Peyer's patch (tissue), 4 donors: ENCODE measurements around the gene PSMD14. TPM values are rescaled to one million over a fixed set of nuclear protein-coding genes. Genes with fewer than 3 reads are reported as not detected.
"Not testable (repeated sequence)": the region's sequence is repeated elsewhere in the genome, so short reads cannot be mapped to it uniquely, and the experiment has no call there.

Experiments used
- DNase-seq, 3 donors: peaks; one replicate each; pipeline ENCODE4 v3.0.0-alpha.2; 2017 to 2019
- H3K27ac ChIP-seq, 4 donors: fragments of 200-600 bp; sonication (generic); one replicate each; pipeline ENCODE4 v1.5.1; 2016 to 2019
- H3K27me3 ChIP-seq, 2 donors: fragments of 200-600 bp; sonication (generic); one replicate each; pipeline ENCODE4 v1.5.1; 2019
- H3K36me3 ChIP-seq, 3 donors: fragments of 200-600 bp; sonication (generic); one replicate each; pipeline ENCODE4 v1.5.1; 2016 to 2019
- H3K4me1 ChIP-seq, 4 donors: fragments of 200-600 bp; sonication (generic); one replicate each; pipeline ENCODE4 v1.5.1; 2016 to 2019
- H3K4me3 ChIP-seq, 4 donors: fragments of 200-600 bp; sonication (generic); 1 replicate in 3 of 4; 2 replicates in 1 of 4; pipeline ENCODE4 v1.5.1; 2016 to 2019; ENCODE audit warnings: mild to moderate bottlenecking in 1 of 4
- H3K9me3 ChIP-seq, 4 donors: fragments of 200-600 bp; sonication (generic); one replicate each; pipeline ENCODE4 v1.5.1; 2016 to 2019; ENCODE audit warnings: mild to moderate bottlenecking in 1 of 4
- CTCF ChIP-seq, 6 experiments: fragments of 450-650 bp in 4 of 6; fragments of 200-600 bp in 2 of 6; sonication (generic) in 1 of 6; IDR thresholded peaks; one replicate each; pipeline ENCODE4 v1.5.1; 2017 to 2019; ENCODE audit warnings: antibody characterized with exemption in 6 of 6, mild to moderate bottlenecking in 3 of 6, moderate library complexity in 1 of 6
- POLR2A ChIP-seq, 2 donors: fragments of 450-650 bp; IDR thresholded peaks; one replicate each; pipeline ENCODE4 v1.5.1; 2017; ENCODE audit warnings: antibody characterized with exemption in 2 of 2, mild to moderate bottlenecking in 2 of 2, moderate library complexity in 2 of 2
- total RNA-seq, 4 donors: library from RNA; depleted of rRNA; stranded (reverse); fragments of >200 nt; gene quantifications; one replicate each; pipeline ENCODE4 v1.1.0, GENCODE V29; 2016

The PSMD14 gene
- total RNA-seq, 4 donors from 2014 or later, result 22.3 to 35.1 (median 24.6) TPM

GRCh38 chr2:161327582-161327981 lies 19.4 kb downstream of the PSMD14 start:
- Histone ChIP-seq H3K27ac (no peak overlapping the region), H3K9me3 (no peaks in the 10 kb centered on the region), H3K27me3 (no peaks in the 10 kb centered on the region), H3K36me3 (peaks cover 0 to 3% (median 0%) of the 10 kb centered on the region in 3 donors), H3K4me3 (no peak overlapping the region), H3K4me1 (no peaks in the 10 kb centered on the region)
- TF ChIP-seq POLR2A (IDR thresholded peaks at IDR 0.05), result no peak
- no peak for DNase-seq

GRCh38 chr2:161332371-161332967 lies 24.2 kb downstream of the PSMD14 start:
- no peaks in the 10 kb centered on the region for H3K36me3 ChIP-seq
- TF ChIP-seq POLR2A (IDR thresholded peaks at IDR 0.05), result no peak
- no peak for TF ChIP-seq CTCF (IDR thresholded peaks at IDR 0.05)
- no peak overlapping the region for H3K27ac ChIP-seq
- H3K9me3 ChIP-seq, result no peaks in the 10 kb centered on the region
- H3K27me3 ChIP-seq, result no peaks in the 10 kb centered on the region
- no peaks in the 10 kb centered on the region for H3K4me1 ChIP-seq
- no peak for DNase-seq
- no peak overlapping the region for H3K4me3 ChIP-seq

DNA sequence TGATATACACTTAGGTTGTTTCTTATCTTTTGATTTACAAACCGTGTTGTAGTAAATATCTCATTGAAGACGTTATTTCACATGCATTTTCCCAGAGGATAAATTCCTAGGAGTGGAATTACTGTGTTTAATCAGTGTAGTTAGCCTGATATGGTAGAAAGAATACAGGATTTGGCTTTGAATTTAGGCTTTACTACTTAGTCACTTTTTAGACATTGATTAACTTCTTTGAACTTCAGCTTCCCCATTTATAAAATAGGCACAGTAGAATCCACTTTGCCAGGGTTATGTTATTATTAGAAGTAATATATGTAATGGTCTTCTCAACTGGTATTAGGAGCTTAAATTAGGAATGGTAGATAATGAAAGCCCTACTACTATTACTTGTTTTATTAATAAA lies 27.4 kb downstream of the PSMD14 start:
- TF ChIP-seq POLR2A (IDR thresholded peaks at IDR 0.05), result no peak
- TF ChIP-seq CTCF (IDR thresholded peaks at IDR 0.05), result no peak
- no peak for DNase-seq
- Histone ChIP-seq H3K9me3 (no peaks in the 10 kb centered on the region), H3K4me3 (no peak overlapping the region), H3K4me1 (no peaks in the 10 kb centered on the region), H3K27me3 (no peaks in the 10 kb centered on the region), H3K36me3 (no peaks in the 10 kb centered on the region), H3K27ac (no peak overlapping the region)

DNA sequence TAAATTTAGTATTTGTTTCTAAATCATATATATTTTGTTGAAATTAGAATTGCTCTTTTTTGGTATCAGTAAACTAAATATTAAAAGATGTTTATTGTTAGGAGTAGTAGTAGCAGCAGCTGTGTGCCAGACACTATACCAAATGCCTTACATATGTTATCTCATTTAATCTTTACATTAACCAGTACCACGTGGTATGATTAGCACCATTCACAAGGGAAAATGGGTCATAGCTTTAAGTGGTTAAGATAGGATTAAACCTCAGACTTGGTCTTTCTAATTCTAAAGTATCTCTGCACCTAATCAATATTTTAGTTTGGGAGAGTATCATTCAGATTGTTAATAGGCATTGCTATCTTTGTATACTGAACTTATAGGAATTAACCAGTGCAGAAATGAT lies 29.0 kb downstream of the PSMD14 start:
- TF ChIP-seq CTCF (IDR thresholded peaks at IDR 0.05) (no peak), POLR2A (IDR thresholded peaks at IDR 0.05) (no peak)
- H3K9me3 ChIP-seq, result no peaks in the 10 kb centered on the region
- no peaks in the 10 kb centered on the region for H3K4me1 ChIP-seq
- H3K27ac ChIP-seq, result no peak overlapping the region
- no peaks in the 10 kb centered on the region for H3K36me3 ChIP-seq
- no peaks in the 10 kb centered on the region for H3K27me3 ChIP-seq
- H3K4me3 ChIP-seq, result no peak overlapping the region
- no peak for DNase-seq

GRCh38 chr2:161339532-161339931 lies 31.3 kb downstream of the PSMD14 start:
- not testable (repeated sequence) for H3K27ac ChIP-seq, H3K27me3 ChIP-seq, DNase-seq, H3K4me1 ChIP-seq, H3K9me3 ChIP-seq, H3K36me3 ChIP-seq, H3K4me3 ChIP-seq

GRCh38 chr2:161340930-161341413 lies 32.7 kb downstream of the PSMD14 start:
- not testable (repeated sequence) for H3K9me3 ChIP-seq, H3K36me3 ChIP-seq, H3K4me1 ChIP-seq, H3K27ac ChIP-seq, DNase-seq, H3K4me3 ChIP-seq, H3K27me3 ChIP-seq

GRCh38 chr2:161343235-161343634 lies 35.0 kb downstream of the PSMD14 start:
- TF ChIP-seq POLR2A (IDR thresholded peaks at IDR 0.05) (no peak), CTCF (IDR thresholded peaks at IDR 0.05) (no peak)
- H3K36me3 ChIP-seq, result no peaks in the 10 kb centered on the region

More at GRCh38 chr2:161343235-161343634, 35.0 kb downstream of the PSMD14 start:
- Histone ChIP-seq H3K4me3 (no peak overlapping the region), H3K27me3 (no peaks in the 10 kb centered on the region), H3K9me3 (no peaks in the 10 kb centered on the region), H3K27ac (no peak overlapping the region), H3K4me1 (no peaks in the 10 kb centered on the region)
- DNase-seq, result no peak
